H9 (cell line): Measurements from ENCODE around the gene HECW1. TPM values are rescaled to one million over a fixed set of nuclear protein-coding genes. Genes with fewer than 3 reads are reported as not detected.

Experiments used
- DNase-seq: peaks from one replicate; pipeline ENCODE4 v3.0.0-alpha.2; 2017
- H2AFZ ChIP-seq: one replicate; pipeline ENCODE4 v1.6.1; 2013; ENCODE audit warnings: mild to moderate bottlenecking, low read length, control low read depth, moderate library complexity
- H2AK5ac ChIP-seq: 2 replicates; pipeline ENCODE4 v1.6.1; 2013; ENCODE audit warnings: low read length, control low read depth, mixed read lengths; ENCODE audit not compliant: insufficient read length
- H2BK120ac ChIP-seq: one replicate; pipeline ENCODE4 v1.6.1; 2013; ENCODE audit warnings: low read depth, mild to moderate bottlenecking, low read length, control low read depth, inconsistent platforms; ENCODE audit not compliant: poor library complexity, severe bottlenecking
- H2BK12ac ChIP-seq: 2 replicates; pipeline ENCODE4 v1.6.1; 2013; ENCODE audit warnings: low read length, control low read depth, mixed read lengths, low read depth; ENCODE audit not compliant: insufficient read length
- H2BK15ac ChIP-seq: 2 replicates; pipeline ENCODE4 v1.6.1; 2013; ENCODE audit warnings: low read depth, low read length, control low read depth
- H2BK20ac ChIP-seq: one replicate; pipeline ENCODE4 v1.6.1; 2013; ENCODE audit warnings: low read depth, mild to moderate bottlenecking, low read length, control low read depth, inconsistent platforms; ENCODE audit not compliant: poor library complexity, severe bottlenecking
- H2BK5ac ChIP-seq: 2 replicates; pipeline ENCODE4 v1.6.1; 2013; ENCODE audit warnings: low read length, control low read depth, mixed read lengths; ENCODE audit not compliant: insufficient read length
- H3K14ac ChIP-seq: 2 replicates; pipeline ENCODE4 v1.6.1; 2013; ENCODE audit warnings: low read length, control low read depth; ENCODE audit not compliant: insufficient read depth
- H3K18ac ChIP-seq: 2 replicates; pipeline ENCODE4 v1.6.1; 2013; ENCODE audit warnings: low read depth, mild to moderate bottlenecking, mixed read lengths, low read length, control low read depth; ENCODE audit not compliant: insufficient read length
- H3K23ac ChIP-seq: 2 replicates; pipeline ENCODE4 v1.6.1; 2013; ENCODE audit warnings: low read length, control low read depth, mixed read lengths, low read depth; ENCODE audit not compliant: insufficient read length
- H3K23me2 ChIP-seq: 2 replicates; pipeline ENCODE4 v1.6.1; 2013; ENCODE audit warnings: low read depth, mild to moderate bottlenecking, mixed read lengths, low read length, control low read depth; ENCODE audit not compliant: insufficient read length, poor library complexity, severe bottlenecking
- H3K27ac ChIP-seq: 2 replicates; pipeline ENCODE4 v1.5.1; 2013; ENCODE audit warnings: low read length, control low read depth, mixed read lengths, low read depth; ENCODE audit not compliant: insufficient read length
- H3K27me3 ChIP-seq: 2 replicates; pipeline ENCODE4 v1.6.1; 2013; ENCODE audit warnings: low read length, control low read depth, inconsistent platforms; ENCODE audit not compliant: insufficient read depth
- H3K4ac ChIP-seq: 2 replicates; pipeline ENCODE4 v1.6.1; 2013; ENCODE audit warnings: low read depth, mild to moderate bottlenecking, control low read depth, inconsistent platforms, low read length, moderate library complexity
- H3K4me1 ChIP-seq: 2 replicates; pipeline ENCODE4 v1.6.1; 2013; ENCODE audit warnings: low read length, control low read depth, inconsistent platforms; ENCODE audit not compliant: insufficient read depth
- H3K4me2 ChIP-seq: 2 replicates; pipeline ENCODE4 v1.6.1; 2013; ENCODE audit warnings: low read length, control low read depth, mixed read lengths; ENCODE audit not compliant: insufficient read length, insufficient read depth
- H3K56ac ChIP-seq: 2 replicates; pipeline ENCODE4 v1.6.1; 2013; ENCODE audit warnings: low read depth, mild to moderate bottlenecking, mixed read lengths, low read length, control low read depth; ENCODE audit not compliant: insufficient read length
- H3K79me1 ChIP-seq: 2 replicates; pipeline ENCODE4 v1.6.1; 2013; ENCODE audit warnings: low read depth, mild to moderate bottlenecking, moderate library complexity, low read length, control low read depth, inconsistent platforms; ENCODE audit not compliant: insufficient read depth, poor library complexity, severe bottlenecking
- H3K79me2 ChIP-seq: 2 replicates; pipeline ENCODE4 v1.6.1; 2013; ENCODE audit warnings: low read length, control low read depth, inconsistent platforms; ENCODE audit not compliant: insufficient read depth
- H3K9ac ChIP-seq: 2 replicates; pipeline ENCODE4 v1.6.1; 2013; ENCODE audit warnings: low read length, control low read depth, mixed read lengths; ENCODE audit not compliant: insufficient read length; ENCODE audit errors: extremely low read depth
- H3K9me3 ChIP-seq: one replicate; pipeline ENCODE4 v1.6.1; 2013; ENCODE audit warnings: low read depth, low read length, inconsistent platforms; ENCODE audit not compliant: control insufficient read depth
- H3T11ph ChIP-seq: one replicate; pipeline ENCODE4 v1.6.1; 2013; ENCODE audit warnings: mild to moderate bottlenecking, low read length, control low read depth, inconsistent platforms
- H4K20me1 ChIP-seq: one replicate; pipeline ENCODE4 v1.6.1; 2013; ENCODE audit not compliant: control insufficient read depth, insufficient read length, insufficient read depth
- H4K5ac ChIP-seq: 2 replicates; pipeline ENCODE4 v1.6.1; 2013; ENCODE audit warnings: low read depth, mild to moderate bottlenecking, mixed read lengths, low read length, control low read depth; ENCODE audit not compliant: insufficient read length
- H4K8ac ChIP-seq: replicated peaks from 2 replicates; pipeline ENCODE4 v1.6.1; 2013; ENCODE audit warnings: low read length, control low read depth, mixed read lengths, low read depth; ENCODE audit not compliant: insufficient read length
- H4K91ac ChIP-seq: 2 replicates; pipeline ENCODE4 v1.6.1; 2013; ENCODE audit warnings: low read depth, mild to moderate bottlenecking, moderate library complexity, mixed read lengths, low read length, control low read depth; ENCODE audit not compliant: insufficient read length
- H3K27ac Mint-ChIP-seq, 3 experiments: 2 replicates in 2 of 3; 3 replicates in 1 of 3; pipeline ENCODE4 v1.8.0; 2020 to 2021; ENCODE audit warnings: mixed read lengths in 3 of 3, mild to moderate bottlenecking in 1 of 3, moderate library complexity in 1 of 3
- H3K27me3 Mint-ChIP-seq: 2 replicates; pipeline ENCODE4 v1.8.0; 2021; ENCODE audit warnings: low read depth, mild to moderate bottlenecking, moderate library complexity, mixed read lengths
- H3K36me3 Mint-ChIP-seq, 3 experiments: 2 replicates in 2 of 3; 3 replicates in 1 of 3; pipeline ENCODE4 v1.8.0; 2020 to 2021; ENCODE audit warnings: low read depth in 3 of 3, mixed read lengths in 3 of 3; ENCODE audit not compliant: insufficient read depth in 1 of 3
- H3K4me1 Mint-ChIP-seq, 2 experiments: 2 replicates each; pipeline ENCODE4 v1.8.0; 2020; ENCODE audit warnings: mixed read lengths in 2 of 2
- H3K4me3 Mint-ChIP-seq, 2 experiments: 2 replicates in 1 of 2; 3 replicates in 1 of 2; pipeline ENCODE4 v1.8.0; 2020 to 2021; ENCODE audit warnings: mild to moderate bottlenecking in 2 of 2, mixed read lengths in 2 of 2, moderate library complexity in 1 of 2
- H3K9me3 Mint-ChIP-seq, 2 experiments: 2 replicates in 1 of 2; 3 replicates in 1 of 2; pipeline ENCODE4 v1.8.0; 2020; ENCODE audit warnings: mild to moderate bottlenecking in 2 of 2, mixed read lengths in 2 of 2, moderate library complexity in 1 of 2
- WGBS: extraction: QIAGEN DNeasy Blood & Tissue Kit; methylation state at CpG from one replicate; pipeline ENCODE4 v1.1.7; 2013; ENCODE audit warnings: missing lambda C conversion rate, low lambda C conversion rate, mixed read lengths; ENCODE audit not compliant: insufficient read length; ENCODE audit errors: extremely low coverage; 5-methylcytosine and 5-hydroxymethylcytosine counted together
- total RNA-seq: library from RNA; stranded (reverse); gene quantifications from 2 replicates; pipeline ENCODE4 v1.2.1, GENCODE V29; 2021
- TF ChIP-seq, protein P1 (sequence below): fragments of 200-600 bp; sonication (generic); conservative IDR thresholded peaks from 3 replicates; pipeline ENCODE4 v1.8.0; 2021; ENCODE audit warnings: antibody characterized with exemption, mild to moderate bottlenecking

Gene HECW1
- total RNA-seq, 1 experiment from 2014 or later, result 5.0 TPM

- no CpG with 5 or more reads among the region's 6 CpGs for whole genome bisulfite sequencing
- no peak for DNase-seq
- Histone ChIP-seq H3K4me1 (no peaks in the 10 kb centered on the region), H3K4me2 (no peak overlapping the region), H4K20me1 (no peaks in the 10 kb centered on the region), H3K14ac (no peak overlapping the region), H3K18ac (no peak overlapping the region), H3K79me2 (no peaks in the 10 kb centered on the region), H4K8ac (no peak overlapping the region), H3K23ac (no peak overlapping the region), H2BK5ac (no peak overlapping the region), H2AFZ (no peak overlapping the region), H2AK5ac (no peak overlapping the region), H2BK15ac (no peak overlapping the region), H3K56ac (no peak overlapping the region), H3K4ac (no peak overlapping the region), H2BK12ac (no peak overlapping the region), H2BK120ac (no peak overlapping the region), H4K91ac (no peak overlapping the region), H3K9ac (no peak overlapping the region), H3K23me2 (no peaks in the 10 kb centered on the region), H3K27ac (no peak overlapping the region), H3K27me3 (no peaks in the 10 kb centered on the region), H3K79me1 (no peaks in the 10 kb centered on the region), H2BK20ac (no peak overlapping the region), H3T11ph (no peak overlapping the region), H3K9me3 (no peaks in the 10 kb centered on the region), H4K5ac (no peak overlapping the region)
- TF ChIP-seq, protein P1, sequence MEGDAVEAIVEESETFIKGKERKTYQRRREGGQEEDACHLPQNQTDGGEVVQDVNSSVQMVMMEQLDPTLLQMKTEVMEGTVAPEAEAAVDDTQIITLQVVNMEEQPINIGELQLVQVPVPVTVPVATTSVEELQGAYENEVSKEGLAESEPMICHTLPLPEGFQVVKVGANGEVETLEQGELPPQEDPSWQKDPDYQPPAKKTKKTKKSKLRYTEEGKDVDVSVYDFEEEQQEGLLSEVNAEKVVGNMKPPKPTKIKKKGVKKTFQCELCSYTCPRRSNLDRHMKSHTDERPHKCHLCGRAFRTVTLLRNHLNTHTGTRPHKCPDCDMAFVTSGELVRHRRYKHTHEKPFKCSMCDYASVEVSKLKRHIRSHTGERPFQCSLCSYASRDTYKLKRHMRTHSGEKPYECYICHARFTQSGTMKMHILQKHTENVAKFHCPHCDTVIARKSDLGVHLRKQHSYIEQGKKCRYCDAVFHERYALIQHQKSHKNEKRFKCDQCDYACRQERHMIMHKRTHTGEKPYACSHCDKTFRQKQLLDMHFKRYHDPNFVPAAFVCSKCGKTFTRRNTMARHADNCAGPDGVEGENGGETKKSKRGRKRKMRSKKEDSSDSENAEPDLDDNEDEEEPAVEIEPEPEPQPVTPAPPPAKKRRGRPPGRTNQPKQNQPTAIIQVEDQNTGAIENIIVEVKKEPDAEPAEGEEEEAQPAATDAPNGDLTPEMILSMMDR, result no peak
- Mint-ChIP-seq H3K27ac (no peak overlapping the region), H3K4me1 (peaks cover 19 to 21% of the 10 kb centered on the region in 2 experiments), H3K27me3 (peaks cover 2% of the 10 kb centered on the region; the same call in 1 of the 2 replicates), H3K9me3 (no peaks in the 10 kb centered on the region), H3K4me3 (no peak overlapping the region), H3K36me3 (no peaks in the 10 kb centered on the region)
Measured at GRCh38 chr7:43328785-43329380, 216.4 kb downstream of the HECW1 start.
